GM19043 (cell line): ENCODE results near the gene PSME4.
"Not testable (repeated sequence)": the region's sequence is repeated elsewhere in the genome, so short reads cannot be mapped to it uniquely, and the experiment has no call there.

Source experiments
- ATAC-seq: cut with Tn5 transposase; IDR thresholded peaks from one replicate; pipeline ENCODE4 v1.9.1; 2021; ENCODE audit warnings: low read depth; ENCODE audit not compliant: unreplicated experiment

Gene PSME4

GRCh38 chr2:53964257-53964952 is 6.4 kb downstream of the PSME4 start:
- ATAC-seq, result no peak

GRCh38 chr2:53961478-53962216 is 9.1 kb downstream of the PSME4 start:
- ATAC-seq, result not testable (repeated sequence)

- ATAC-seq, result no peak
Measured at GRCh38 chr2:53960476-53960875, 10.3 kb downstream of the PSME4 start.

- ATAC-seq, result no peak
Measured at GRCh38 chr2:53958443-53958842, 12.3 kb downstream of the PSME4 start.

- ATAC-seq, result no peak
Measured at GRCh38 chr2:53952519-53952918, 18.3 kb downstream of the PSME4 start.

- ATAC-seq, result no peak
Measured at GRCh38 chr2:53949457-53949856, 21.3 kb downstream of the PSME4 start.

GRCh38 chr2:53945538-53945937 is 25.3 kb downstream of the PSME4 start:
- ATAC-seq, result no peak

GRCh38 chr2:53944542-53944941 is 26.3 kb downstream of the PSME4 start:
- ATAC-seq, result no peak

- ATAC-seq, result peak; percentile 38
Measured at GRCh38 chr2:53942280-53942679, 28.5 kb downstream of the PSME4 start.

- ATAC-seq, result peak; percentile 68
Measured at GRCh38 chr2:53941749-53942148, 29.0 kb downstream of the PSME4 start.

GRCh38 chr2:53939656-53940055 is 31.1 kb downstream of the PSME4 start:
- ATAC-seq, result no peak

GRCh38 chr2:53938904-53939303 is 31.9 kb downstream of the PSME4 start:
- no peak for ATAC-seq

- no peak for ATAC-seq
Measured at GRCh38 chr2:53933329-53933728, 37.5 kb downstream of the PSME4 start.

- not testable (repeated sequence) for ATAC-seq
Measured at GRCh38 chr2:53926321-53926720, 44.5 kb downstream of the PSME4 start.

GRCh38 chr2:53913721-53914120 is 57.1 kb downstream of the PSME4 start:
- ATAC-seq, result peak; percentile 94

- no peak for ATAC-seq
Measured at GRCh38 chr2:53911434-53912189, 59.2 kb downstream of the PSME4 start.

GRCh38 chr2:53907582-53907981 is 63.2 kb downstream of the PSME4 start:
- ATAC-seq, result no peak

- ATAC-seq, result no peak
Measured at GRCh38 chr2:53905396-53905795, 65.4 kb downstream of the PSME4 start.

GRCh38 chr2:53903011-53903410 is 67.8 kb downstream of the PSME4 start:
- ATAC-seq, result no peak

GRCh38 chr2:53901192-53901591 is 69.6 kb downstream of the PSME4 start:
- ATAC-seq, result no peak

GRCh38 chr2:53896864-53897263 is 73.9 kb downstream of the PSME4 start:
- no peak for ATAC-seq
